ENCODE data around the gene TMEM132D.

TMEM132D gene

DNA sequence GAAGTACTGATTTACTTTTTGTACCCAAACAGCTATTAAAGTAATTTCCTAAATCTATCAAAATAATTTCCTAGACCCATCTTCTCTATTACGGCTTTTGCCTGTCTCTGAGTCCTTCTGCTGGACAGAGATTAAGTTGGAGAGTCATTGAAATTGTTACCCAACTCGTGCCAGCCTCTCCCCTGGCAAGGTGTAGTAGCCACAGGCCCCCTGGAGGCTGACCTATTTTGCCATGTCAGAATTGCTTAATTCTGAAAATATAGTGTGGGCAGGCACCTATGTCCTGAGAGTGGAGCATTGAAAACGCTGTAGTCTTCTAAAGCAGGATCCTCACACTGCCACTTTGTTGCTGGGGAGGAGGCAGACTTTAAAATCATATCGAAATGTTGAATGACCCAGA is 742.3 kb downstream of the TMEM132D start:
- TF ChIP-seq, protein P1, sequence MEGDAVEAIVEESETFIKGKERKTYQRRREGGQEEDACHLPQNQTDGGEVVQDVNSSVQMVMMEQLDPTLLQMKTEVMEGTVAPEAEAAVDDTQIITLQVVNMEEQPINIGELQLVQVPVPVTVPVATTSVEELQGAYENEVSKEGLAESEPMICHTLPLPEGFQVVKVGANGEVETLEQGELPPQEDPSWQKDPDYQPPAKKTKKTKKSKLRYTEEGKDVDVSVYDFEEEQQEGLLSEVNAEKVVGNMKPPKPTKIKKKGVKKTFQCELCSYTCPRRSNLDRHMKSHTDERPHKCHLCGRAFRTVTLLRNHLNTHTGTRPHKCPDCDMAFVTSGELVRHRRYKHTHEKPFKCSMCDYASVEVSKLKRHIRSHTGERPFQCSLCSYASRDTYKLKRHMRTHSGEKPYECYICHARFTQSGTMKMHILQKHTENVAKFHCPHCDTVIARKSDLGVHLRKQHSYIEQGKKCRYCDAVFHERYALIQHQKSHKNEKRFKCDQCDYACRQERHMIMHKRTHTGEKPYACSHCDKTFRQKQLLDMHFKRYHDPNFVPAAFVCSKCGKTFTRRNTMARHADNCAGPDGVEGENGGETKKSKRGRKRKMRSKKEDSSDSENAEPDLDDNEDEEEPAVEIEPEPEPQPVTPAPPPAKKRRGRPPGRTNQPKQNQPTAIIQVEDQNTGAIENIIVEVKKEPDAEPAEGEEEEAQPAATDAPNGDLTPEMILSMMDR (IDR thresholded peaks at IDR 0.05; ENCODE audit: insufficient read depth, low read length, missing control alignments) = no peak
- no peak overlapping the region for H3K4me3 ChIP-seq (ENCODE audit: low read depth, low read length)
- ChIA-PET CTCF (no interaction called here), POLR2A (no interaction called here)
- DNase-seq (ENCODE audit: low read depth, low spot score) = no peak

DNA sequence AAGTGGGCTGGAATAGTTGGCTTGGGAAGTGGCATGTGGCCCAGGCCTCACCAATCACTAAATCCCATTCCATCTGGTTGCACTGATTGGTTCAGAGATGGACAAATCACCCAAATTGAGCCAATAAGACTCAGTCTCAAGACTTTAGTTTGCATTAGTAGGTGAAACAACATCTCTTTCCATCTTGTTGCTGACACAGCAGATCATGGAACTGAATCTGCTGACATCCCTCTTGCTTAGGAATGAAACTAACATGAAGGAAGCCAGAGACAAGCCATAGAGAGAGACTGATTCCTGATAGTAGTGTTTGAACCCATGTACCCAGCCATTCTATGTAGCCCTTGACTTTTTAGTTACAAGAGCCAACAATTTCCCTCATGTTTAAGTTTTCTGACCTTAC is 743.5 kb downstream of the TMEM132D start:
- TF ChIP-seq, protein P1 (IDR thresholded peaks at IDR 0.05; ENCODE audit: insufficient read depth, low read length, missing control alignments) = no peak
- CTCF ChIA-PET = no interaction called here
- H3K4me3 ChIP-seq (ENCODE audit: low read depth, low read length) = no peak overlapping the region
- POLR2A ChIA-PET = no interaction called here
- no peak for DNase-seq (ENCODE audit: low read depth, low spot score)

DNA sequence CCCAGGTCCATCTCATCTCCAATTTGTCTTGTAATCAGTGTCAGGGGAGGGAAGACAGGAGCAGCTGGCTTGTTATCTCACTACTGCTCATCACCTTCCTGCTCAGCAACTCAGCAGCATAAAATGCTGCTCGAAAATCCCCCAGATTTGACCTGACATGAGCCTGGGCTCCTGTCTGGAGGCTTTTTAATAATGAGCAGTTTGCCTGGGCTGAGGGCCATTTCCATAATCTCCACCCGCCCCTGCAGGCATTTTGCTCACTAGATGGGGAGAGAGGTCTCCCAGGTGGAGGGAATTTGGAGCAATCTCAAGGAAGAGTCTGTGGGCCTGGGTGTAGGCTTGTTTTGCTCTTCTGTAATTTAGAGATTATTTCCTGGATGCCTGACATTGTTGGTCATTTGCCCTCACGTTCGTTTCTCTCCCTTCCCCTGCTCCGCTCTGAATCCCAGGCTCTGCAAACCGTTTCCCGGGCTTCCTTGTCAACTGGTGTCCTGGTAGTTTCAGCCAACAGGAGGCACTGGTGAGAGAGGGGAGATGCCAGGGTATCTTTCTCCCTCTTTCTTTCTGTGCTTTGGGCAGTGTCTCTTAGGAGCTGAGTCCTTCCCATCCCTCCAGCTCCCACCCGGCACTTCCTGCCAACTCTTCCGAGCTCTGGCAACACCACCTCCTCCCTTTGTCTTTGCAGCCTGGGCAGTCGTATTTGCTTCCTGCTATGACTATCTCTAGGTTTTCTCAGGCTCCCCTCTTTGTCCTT is 751.3 kb downstream of the TMEM132D start:
- POLR2A ChIA-PET = no interaction called here
- CTCF ChIA-PET = no interaction called here
- DNase-seq (ENCODE audit: low read depth, low spot score) = no peak
- H3K4me3 ChIP-seq (ENCODE audit: low read depth, low read length) = no peak overlapping the region
- TF ChIP-seq, protein P1 (IDR thresholded peaks at IDR 0.05; ENCODE audit: insufficient read depth, low read length, missing control alignments) = no peak

DNA sequence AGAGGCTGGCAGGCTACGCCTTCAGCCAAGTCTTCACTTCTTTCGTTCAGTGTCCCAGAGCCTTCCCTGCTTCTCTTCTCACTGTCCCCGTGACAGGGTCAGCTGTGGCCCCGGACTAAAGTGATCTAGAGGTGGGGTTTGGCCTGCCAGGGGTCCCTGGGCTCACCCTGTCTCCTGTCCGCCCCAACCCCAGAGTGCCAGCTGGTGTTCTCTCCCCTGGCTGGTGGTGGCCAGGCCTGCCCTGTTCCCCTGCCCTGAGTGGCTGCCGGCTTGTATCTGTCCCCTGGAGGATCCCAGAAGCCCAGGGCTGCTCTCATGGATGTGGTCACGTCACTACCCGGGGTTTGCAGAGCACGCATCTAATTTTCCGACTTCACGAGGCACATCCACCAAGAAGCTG is 753.1 kb downstream of the TMEM132D start:
- H3K4me3 ChIP-seq (ENCODE audit: low read depth, low read length) = no peak overlapping the region
- DNase-seq (ENCODE audit: low read depth, low spot score) = no peak
- POLR2A ChIA-PET = no interaction called here
- CTCF ChIA-PET = no interaction called here
- TF ChIP-seq, protein P1 (IDR thresholded peaks at IDR 0.05; ENCODE audit: insufficient read depth, low read length, missing control alignments) = no peak

DNA sequence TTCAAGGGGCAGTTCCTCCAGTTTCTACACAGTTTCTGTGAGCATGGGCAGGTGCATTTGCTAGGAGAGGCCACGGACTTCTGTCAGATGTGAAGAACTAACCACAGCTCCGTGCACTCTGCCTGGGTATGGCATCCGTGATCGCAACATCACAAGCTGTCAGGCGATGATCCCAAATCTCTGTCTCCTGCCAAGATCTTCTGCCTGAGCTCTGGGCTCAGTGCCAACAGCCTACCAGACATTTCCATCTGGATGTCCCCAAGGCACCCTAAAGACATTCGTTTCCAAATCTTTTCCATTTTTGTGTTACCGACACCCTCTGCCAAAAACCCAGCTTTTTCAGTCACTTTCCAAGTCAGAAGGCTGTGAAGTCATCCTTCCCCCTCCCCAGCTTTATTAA is 758.4 kb downstream of the TMEM132D start:
- DNase-seq (ENCODE audit: low read depth, low spot score) = no peak
- CTCF ChIA-PET = no interaction called here
- TF ChIP-seq, protein P1 (IDR thresholded peaks at IDR 0.05; ENCODE audit: insufficient read depth, low read length, missing control alignments) = no peak

DNA sequence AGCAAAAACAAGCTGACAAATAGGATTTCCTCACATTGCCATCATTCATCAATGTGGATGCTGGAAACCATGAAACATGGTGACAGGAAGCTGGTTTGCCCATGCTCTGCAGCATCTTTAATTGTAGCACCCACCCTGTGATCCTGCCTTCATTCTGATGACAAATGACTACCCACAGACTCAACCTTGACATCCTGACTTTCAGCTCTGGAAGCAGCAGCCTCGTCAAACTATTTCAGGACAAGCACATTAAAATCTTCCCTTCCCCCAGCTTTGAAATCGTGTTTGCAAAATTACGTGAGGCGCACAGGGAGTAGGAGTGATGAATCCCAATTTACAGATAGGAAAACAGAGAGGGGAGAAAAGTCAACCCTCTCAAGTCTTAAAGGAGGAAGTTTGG is 765.0 kb downstream of the TMEM132D start:
- TF ChIP-seq, protein P1 (IDR thresholded peaks at IDR 0.05; ENCODE audit: insufficient read depth, low read length, missing control alignments) = no peak
- DNase-seq (ENCODE audit: low read depth, low spot score) = no peak
- no peak overlapping the region for H3K4me3 ChIP-seq (ENCODE audit: low read depth, low read length)
- ChIA-PET POLR2A (no interaction called here), CTCF (no interaction called here)

More for the DNA sequence above, 758.4 kb downstream of the TMEM132D start:
- no peak overlapping the region for H3K4me3 ChIP-seq (ENCODE audit: low read depth, low read length)
- POLR2A ChIA-PET = no interaction called here
